ENCODE measurements around the gene BNIP3.

DNA sequence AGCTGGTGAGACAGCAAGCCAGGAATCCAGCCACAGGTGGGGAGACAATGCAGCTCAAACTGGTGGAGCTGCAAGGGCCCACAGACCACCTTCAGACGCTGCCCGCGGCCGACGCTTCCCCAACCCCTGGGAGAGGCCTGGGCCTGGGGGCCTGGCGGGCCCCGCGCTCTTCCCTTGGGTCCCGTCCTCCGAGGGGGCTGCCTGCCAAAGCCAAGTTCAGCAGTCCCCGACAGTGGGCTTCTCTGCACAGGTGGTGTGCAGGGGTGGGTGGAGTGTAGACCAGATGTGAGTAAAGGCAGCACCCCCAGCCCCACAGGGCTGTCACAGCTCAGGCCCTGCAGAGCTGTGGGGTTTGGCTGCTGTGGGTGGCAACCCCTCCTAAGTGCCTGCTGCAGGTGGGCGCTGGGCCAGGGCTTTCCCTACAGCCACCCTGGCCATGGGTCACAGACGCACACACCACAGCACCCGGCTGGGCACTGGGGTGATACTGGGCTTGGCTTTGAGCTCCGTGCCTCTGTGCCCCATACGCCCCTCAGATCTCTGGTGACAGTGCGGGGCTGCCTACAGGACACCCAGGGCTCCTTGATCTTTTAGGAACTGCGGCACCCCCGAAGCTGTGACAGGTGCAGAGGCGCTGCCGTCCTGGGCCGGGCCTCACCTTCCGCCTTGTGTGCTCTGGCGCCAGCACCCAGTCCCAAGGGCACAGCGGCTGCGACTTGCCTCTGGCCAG lies 20.5 kb downstream of the BNIP3 start:
- TF ChIP-seq, protein P1, sequence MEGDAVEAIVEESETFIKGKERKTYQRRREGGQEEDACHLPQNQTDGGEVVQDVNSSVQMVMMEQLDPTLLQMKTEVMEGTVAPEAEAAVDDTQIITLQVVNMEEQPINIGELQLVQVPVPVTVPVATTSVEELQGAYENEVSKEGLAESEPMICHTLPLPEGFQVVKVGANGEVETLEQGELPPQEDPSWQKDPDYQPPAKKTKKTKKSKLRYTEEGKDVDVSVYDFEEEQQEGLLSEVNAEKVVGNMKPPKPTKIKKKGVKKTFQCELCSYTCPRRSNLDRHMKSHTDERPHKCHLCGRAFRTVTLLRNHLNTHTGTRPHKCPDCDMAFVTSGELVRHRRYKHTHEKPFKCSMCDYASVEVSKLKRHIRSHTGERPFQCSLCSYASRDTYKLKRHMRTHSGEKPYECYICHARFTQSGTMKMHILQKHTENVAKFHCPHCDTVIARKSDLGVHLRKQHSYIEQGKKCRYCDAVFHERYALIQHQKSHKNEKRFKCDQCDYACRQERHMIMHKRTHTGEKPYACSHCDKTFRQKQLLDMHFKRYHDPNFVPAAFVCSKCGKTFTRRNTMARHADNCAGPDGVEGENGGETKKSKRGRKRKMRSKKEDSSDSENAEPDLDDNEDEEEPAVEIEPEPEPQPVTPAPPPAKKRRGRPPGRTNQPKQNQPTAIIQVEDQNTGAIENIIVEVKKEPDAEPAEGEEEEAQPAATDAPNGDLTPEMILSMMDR (IDR thresholded peaks at IDR 0.05; ENCODE audit: low read depth, low read length, missing input control) = no peak
- TF ChIP-seq TAF1 (conservative IDR thresholded peaks at IDR 0.05) (no peak), HNF4A (conservative IDR thresholded peaks at IDR 0.05) (no peak), SP1 (IDR thresholded peaks at IDR 0.05) (no peak)
- TF ChIP-seq, protein P2, sequence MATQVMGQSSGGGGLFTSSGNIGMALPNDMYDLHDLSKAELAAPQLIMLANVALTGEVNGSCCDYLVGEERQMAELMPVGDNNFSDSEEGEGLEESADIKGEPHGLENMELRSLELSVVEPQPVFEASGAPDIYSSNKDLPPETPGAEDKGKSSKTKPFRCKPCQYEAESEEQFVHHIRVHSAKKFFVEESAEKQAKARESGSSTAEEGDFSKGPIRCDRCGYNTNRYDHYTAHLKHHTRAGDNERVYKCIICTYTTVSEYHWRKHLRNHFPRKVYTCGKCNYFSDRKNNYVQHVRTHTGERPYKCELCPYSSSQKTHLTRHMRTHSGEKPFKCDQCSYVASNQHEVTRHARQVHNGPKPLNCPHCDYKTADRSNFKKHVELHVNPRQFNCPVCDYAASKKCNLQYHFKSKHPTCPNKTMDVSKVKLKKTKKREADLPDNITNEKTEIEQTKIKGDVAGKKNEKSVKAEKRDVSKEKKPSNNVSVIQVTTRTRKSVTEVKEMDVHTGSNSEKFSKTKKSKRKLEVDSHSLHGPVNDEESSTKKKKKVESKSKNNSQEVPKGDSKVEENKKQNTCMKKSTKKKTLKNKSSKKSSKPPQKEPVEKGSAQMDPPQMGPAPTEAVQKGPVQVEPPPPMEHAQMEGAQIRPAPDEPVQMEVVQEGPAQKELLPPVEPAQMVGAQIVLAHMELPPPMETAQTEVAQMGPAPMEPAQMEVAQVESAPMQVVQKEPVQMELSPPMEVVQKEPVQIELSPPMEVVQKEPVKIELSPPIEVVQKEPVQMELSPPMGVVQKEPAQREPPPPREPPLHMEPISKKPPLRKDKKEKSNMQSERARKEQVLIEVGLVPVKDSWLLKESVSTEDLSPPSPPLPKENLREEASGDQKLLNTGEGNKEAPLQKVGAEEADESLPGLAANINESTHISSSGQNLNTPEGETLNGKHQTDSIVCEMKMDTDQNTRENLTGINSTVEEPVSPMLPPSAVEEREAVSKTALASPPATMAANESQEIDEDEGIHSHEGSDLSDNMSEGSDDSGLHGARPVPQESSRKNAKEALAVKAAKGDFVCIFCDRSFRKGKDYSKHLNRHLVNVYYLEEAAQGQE (IDR thresholded peaks at IDR 0.05) = no peak

Measured in liver (tissue), 3 donors.